Measurements from ENCODE around the gene TBC1D9B. TPM values are rescaled to one million over a fixed set of nuclear protein-coding genes. Genes with fewer than 3 reads are reported as not detected.

The TBC1D9B gene
- total RNA-seq, 1 donor from 2014 or later = 136 TPM

DNA sequence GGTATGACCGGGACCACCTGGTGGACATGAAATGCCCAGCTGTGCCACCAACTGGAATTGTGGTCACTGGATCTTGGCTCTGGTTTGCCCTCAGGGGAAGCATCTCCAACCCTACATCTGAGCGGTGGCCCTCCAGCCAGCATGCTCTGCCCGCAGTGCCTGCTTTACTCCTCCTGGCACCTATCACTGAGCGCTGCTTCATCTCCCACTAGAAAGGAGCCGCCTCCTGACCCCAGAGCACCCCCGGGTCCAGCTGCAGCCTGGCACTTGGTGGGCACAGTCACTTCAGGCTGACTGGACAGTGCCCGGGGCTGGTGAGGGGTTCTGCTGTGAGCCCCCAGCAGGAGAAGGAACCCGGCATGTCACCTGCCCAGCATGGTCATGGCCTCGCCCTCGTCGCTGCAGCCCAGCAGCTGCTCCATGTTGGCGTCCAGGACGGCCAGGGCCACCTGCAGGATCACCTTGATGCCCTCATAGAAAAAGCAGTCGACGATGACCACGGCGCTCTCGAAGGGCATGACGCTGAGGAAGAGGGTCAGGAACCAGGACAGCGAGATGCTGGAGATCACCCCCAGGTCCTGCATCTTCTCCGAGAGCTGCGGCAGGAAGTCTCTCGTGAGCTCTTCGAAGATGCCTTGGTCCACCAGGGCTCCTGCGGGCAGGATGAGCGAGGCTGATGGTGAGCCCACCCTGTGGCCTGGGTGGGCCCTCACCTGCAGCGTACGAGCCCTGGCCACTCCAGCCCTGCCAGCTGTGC is 33.0 kb downstream of the TBC1D9B start:
- peaks cover 26% of the 10 kb centered on the region for H3K36me3 Mint-ChIP-seq (ENCODE audit: unreplicated experiment)
- H3K27ac Mint-ChIP-seq (ENCODE audit: unreplicated experiment) = no peak overlapping the region
- no peak overlapping the region for H3K4me3 Mint-ChIP-seq (ENCODE audit: unreplicated experiment)
- no peaks in the 10 kb centered on the region for H3K9me3 Mint-ChIP-seq (ENCODE audit: unreplicated experiment)
- H3K4me1 Mint-ChIP-seq (ENCODE audit: unreplicated experiment) = peaks cover 3% of the 10 kb centered on the region
- no peaks in the 10 kb centered on the region for H3K27me3 Mint-ChIP-seq (ENCODE audit: unreplicated experiment)
- DNase-seq (ENCODE audit: extremely low spot score, unreplicated experiment) = no peak
- TF ChIP-seq, protein P1, sequence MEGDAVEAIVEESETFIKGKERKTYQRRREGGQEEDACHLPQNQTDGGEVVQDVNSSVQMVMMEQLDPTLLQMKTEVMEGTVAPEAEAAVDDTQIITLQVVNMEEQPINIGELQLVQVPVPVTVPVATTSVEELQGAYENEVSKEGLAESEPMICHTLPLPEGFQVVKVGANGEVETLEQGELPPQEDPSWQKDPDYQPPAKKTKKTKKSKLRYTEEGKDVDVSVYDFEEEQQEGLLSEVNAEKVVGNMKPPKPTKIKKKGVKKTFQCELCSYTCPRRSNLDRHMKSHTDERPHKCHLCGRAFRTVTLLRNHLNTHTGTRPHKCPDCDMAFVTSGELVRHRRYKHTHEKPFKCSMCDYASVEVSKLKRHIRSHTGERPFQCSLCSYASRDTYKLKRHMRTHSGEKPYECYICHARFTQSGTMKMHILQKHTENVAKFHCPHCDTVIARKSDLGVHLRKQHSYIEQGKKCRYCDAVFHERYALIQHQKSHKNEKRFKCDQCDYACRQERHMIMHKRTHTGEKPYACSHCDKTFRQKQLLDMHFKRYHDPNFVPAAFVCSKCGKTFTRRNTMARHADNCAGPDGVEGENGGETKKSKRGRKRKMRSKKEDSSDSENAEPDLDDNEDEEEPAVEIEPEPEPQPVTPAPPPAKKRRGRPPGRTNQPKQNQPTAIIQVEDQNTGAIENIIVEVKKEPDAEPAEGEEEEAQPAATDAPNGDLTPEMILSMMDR (IDR thresholded peaks at IDR 0.05) = no peak

DNA sequence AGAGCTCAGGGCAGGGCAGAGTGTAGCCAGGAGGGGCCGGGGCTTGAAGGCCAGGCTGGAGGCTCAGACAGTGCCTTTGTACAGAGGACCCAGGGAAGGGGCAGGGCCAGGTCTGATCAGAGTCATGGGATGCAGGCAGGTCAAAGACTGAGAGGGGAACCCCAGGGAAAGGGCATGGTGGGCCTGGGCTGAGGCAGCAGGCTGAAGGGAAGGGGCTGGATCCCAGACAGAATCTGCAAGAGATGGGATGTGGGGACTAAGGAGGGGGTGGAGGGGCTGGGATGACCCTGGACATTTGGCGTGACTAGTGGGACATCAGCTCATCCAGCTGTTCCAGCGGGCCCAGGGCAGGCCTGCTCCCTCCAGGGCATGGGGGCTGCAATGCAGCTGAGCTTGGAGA is 33.6 kb downstream of the TBC1D9B start:
- H3K36me3 Mint-ChIP-seq (ENCODE audit: unreplicated experiment) = peaks cover 26% of the 10 kb centered on the region
- H3K4me1 Mint-ChIP-seq (ENCODE audit: unreplicated experiment) = peaks cover 3% of the 10 kb centered on the region
- no peaks in the 10 kb centered on the region for H3K9me3 Mint-ChIP-seq (ENCODE audit: unreplicated experiment)
- H3K4me3 Mint-ChIP-seq (ENCODE audit: unreplicated experiment) = no peak overlapping the region
- H3K27me3 Mint-ChIP-seq (ENCODE audit: unreplicated experiment) = no peaks in the 10 kb centered on the region
- no peak overlapping the region for H3K27ac Mint-ChIP-seq (ENCODE audit: unreplicated experiment)
- TF ChIP-seq, protein P1 (IDR thresholded peaks at IDR 0.05) = no peak
- DNase-seq (ENCODE audit: extremely low spot score, unreplicated experiment) = no peak

DNA sequence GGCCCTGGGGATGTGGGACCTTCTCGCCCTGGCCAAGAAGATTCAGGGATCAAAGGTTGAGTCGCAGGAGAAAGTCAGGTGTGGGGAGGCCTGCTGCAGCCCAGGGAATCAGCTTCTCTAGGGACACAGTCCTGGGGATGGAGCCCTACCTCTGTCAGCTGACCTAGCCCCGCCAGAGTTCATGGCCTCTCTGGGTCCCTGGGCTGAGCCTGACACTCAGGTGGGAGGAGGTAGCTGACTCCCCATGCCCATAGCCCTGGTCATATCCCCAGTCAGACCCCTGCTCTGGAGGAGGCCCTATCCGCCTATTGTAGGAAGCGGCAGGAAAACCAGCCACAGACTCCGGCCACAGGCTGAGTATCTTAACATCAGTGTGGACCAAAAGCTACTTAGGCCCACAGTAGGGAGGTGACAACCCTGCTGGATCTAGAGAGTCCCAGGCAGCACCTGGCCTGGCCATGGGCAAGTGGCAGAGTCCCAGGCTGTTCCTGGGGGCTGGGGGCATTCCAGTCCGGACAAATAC is 34.0 kb downstream of the TBC1D9B start:
- H3K36me3 Mint-ChIP-seq (ENCODE audit: unreplicated experiment) = peaks cover 29% of the 10 kb centered on the region
- no peak overlapping the region for H3K27ac Mint-ChIP-seq (ENCODE audit: unreplicated experiment)
- no peak overlapping the region for H3K4me3 Mint-ChIP-seq (ENCODE audit: unreplicated experiment)
- DNase-seq (ENCODE audit: extremely low spot score, unreplicated experiment) = no peak
- H3K4me1 Mint-ChIP-seq (ENCODE audit: unreplicated experiment) = peaks cover 3% of the 10 kb centered on the region
- no peaks in the 10 kb centered on the region for H3K27me3 Mint-ChIP-seq (ENCODE audit: unreplicated experiment)
- TF ChIP-seq, protein P1 (IDR thresholded peaks at IDR 0.05) = no peak
- H3K9me3 Mint-ChIP-seq (ENCODE audit: unreplicated experiment) = no peaks in the 10 kb centered on the region

DNA sequence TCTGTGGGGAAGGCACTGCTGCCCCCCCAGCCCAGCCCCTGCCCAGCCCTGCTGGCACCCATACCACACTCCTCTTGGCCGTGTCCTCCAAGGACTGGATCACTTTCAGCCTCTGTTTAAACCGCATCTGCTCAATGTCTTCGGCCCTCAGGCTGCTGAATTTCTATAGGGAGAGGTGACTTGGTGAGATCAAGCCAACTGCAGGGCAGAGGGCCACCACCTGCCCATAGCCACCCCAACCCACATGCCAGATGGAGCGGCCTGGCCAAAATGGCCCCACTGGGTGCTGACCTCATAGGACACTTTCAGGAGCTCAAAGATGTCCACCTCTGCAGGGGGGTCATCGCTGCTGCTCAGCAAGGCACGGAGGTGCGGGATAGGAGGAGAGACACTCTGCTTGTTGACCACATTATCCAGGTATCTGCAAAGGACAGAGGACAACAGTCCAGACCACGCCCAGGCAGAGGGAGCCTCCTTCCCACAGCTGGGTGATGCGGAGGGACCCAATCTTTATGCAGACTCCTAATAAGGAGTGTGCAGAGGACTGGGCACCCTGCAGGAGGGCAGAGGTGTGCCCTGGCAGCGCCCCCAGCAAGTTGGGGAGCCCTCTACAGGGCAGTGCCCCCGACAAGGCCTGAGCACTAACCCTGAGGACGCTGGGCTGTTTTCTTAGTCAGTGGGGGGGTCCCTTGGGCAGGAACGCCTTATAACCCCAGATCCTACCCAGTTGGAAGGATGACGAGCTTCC is 34.7 kb downstream of the TBC1D9B start:
- Mint-ChIP-seq H3K4me3 (ENCODE audit: unreplicated experiment) (no peak overlapping the region), H3K9me3 (ENCODE audit: unreplicated experiment) (no peaks in the 10 kb centered on the region), H3K27ac (ENCODE audit: unreplicated experiment) (no peak overlapping the region), H3K27me3 (ENCODE audit: unreplicated experiment) (no peaks in the 10 kb centered on the region), H3K36me3 (ENCODE audit: unreplicated experiment) (peaks cover 29% of the 10 kb centered on the region), H3K4me1 (ENCODE audit: unreplicated experiment) (peaks cover 3% of the 10 kb centered on the region)
- TF ChIP-seq, protein P1 (IDR thresholded peaks at IDR 0.05) = no peak
- DNase-seq (ENCODE audit: extremely low spot score, unreplicated experiment) = no peak

Measured in osteocyte (in vitro differentiated cells).